Spinal cord (tissue), 10 donors: Measurements from ENCODE around the gene OR52N2. TPM values are rescaled to one million over a fixed set of nuclear protein-coding genes. Genes with fewer than 3 reads are reported as not detected.

Experiments used
- DNase-seq, 6 donors: peaks; one replicate each; pipeline versions ENCODE4 v3.0.0 to v3.0.0-alpha.2; 2013 to 2015; ENCODE audit warnings: low spot score in 6 of 6, low read depth in 4 of 6
- H3K27ac ChIP-seq: one replicate; pipeline ENCODE4 v1.5.1; 2013; ENCODE audit warnings: low read depth, low read length, control low read depth
- H3K27me3 ChIP-seq: one replicate; pipeline ENCODE4 v1.6.1; 2013; ENCODE audit warnings: low read length; ENCODE audit not compliant: control insufficient read depth, insufficient read depth
- H3K36me3 ChIP-seq: one replicate; pipeline ENCODE4 v1.6.1; 2013; ENCODE audit warnings: low read length; ENCODE audit not compliant: control insufficient read depth, insufficient read depth
- H3K4me1 ChIP-seq: one replicate; pipeline ENCODE4 v1.6.1; 2013; ENCODE audit warnings: low read length; ENCODE audit not compliant: control insufficient read depth, insufficient read depth
- H3K4me3 ChIP-seq: one replicate; pipeline ENCODE4 v1.5.1; 2013; ENCODE audit warnings: low read depth, low read length, control low read depth
- H3K9me3 ChIP-seq: one replicate; pipeline ENCODE4 v1.6.1; 2013; ENCODE audit warnings: low read length; ENCODE audit not compliant: control insufficient read depth, insufficient read depth
- WGBS: methylation state at CpG from one replicate; pipeline ENCODE4 v1.1.5; 2013; ENCODE audit warnings: missing lambda C conversion rate; ENCODE audit not compliant: insufficient coverage; 5-methylcytosine and 5-hydroxymethylcytosine counted together
- polyA plus RNA-seq, 2 donors: library from polyadenylated mRNA; unstranded; fragments of 120-200 nt; gene quantifications; one replicate each; pipeline ENCODE4 v1.2.1, GENCODE V29; 2013; ENCODE audit not compliant: insufficient read length in 2 of 2
- total RNA-seq, 2 donors: library from RNA; depleted of rRNA in 1 of 2; stranded (reverse); fragments of 120-200 nt in 1 of 2; fragments of >200 nt in 1 of 2; gene quantifications; one replicate each; pipeline versions ENCODE4 v1.2.3 to v1.2.4, GENCODE V29; 2013 to 2014
- donor health status: healthy.

Gene OR52N2
- total and polyA plus RNA-seq, 4 donors, result not detected

DNA sequence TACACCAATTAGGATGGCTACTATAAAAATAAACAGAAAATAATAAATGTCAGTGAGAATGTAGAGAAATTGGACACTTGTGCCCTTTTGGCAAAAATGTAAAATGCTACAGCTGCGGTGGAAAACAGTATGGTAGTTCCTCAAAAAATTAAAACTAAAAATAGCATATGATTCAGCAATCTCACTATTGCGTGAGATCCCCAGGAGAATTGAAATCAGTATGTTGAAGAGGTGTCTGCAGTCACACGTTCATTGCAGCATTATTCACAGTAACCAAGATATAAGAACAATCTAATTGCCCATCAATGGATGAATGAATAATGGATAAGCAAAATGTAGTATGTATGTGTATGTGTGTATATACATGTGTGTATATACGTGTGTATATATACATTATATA, 6.8 kb downstream of the OR52N2 start:
- Histone ChIP-seq H3K4me3 (no peak overlapping the region), H3K27ac (no peak overlapping the region), H3K27me3 (no peaks in the 10 kb centered on the region), H3K36me3 (no peaks in the 10 kb centered on the region), H3K4me1 (no peaks in the 10 kb centered on the region), H3K9me3 (no peaks in the 10 kb centered on the region)
- DNase-seq, result no peak
- WGBS, result no CpG with 5 or more reads among the region's 4 CpGs

DNA sequence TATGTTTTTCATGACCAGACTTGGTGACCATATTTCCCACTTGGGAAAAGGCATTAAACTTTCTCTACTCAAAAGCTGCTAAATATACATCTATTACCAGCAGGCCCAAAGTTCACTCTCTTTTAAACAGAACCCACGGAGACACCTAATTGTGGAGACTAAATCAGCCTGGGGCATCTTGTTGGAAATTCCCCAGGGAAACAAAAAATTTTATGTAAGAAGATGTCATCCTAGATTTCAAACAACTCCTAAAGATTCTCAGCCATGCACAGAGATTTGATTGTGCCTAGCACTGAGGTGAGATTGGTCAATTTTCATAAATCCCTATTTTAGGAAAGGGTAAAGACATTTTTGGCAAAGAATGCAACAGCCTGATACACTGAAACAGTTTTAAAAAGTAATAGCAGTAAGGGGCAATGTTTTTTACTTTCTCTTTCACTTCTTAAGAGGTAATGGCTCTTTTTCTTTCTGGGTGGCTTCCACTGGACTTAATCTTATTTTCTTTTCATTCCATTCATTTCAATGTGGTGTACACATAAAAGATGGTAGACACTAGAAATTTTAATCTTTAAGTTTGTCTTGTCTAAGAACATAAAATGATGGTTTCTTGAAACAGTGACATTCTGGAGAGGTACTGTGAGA, 9.6 kb downstream of the OR52N2 start:
- Histone ChIP-seq H3K9me3 (no peaks in the 10 kb centered on the region), H3K27ac (no peak overlapping the region), H3K4me1 (no peaks in the 10 kb centered on the region), H3K4me3 (no peak overlapping the region), H3K27me3 (no peaks in the 10 kb centered on the region), H3K36me3 (no peaks in the 10 kb centered on the region)
- no peak for DNase-seq
- no CpG with 5 or more reads among the region's 1 CpG for WGBS

DNA sequence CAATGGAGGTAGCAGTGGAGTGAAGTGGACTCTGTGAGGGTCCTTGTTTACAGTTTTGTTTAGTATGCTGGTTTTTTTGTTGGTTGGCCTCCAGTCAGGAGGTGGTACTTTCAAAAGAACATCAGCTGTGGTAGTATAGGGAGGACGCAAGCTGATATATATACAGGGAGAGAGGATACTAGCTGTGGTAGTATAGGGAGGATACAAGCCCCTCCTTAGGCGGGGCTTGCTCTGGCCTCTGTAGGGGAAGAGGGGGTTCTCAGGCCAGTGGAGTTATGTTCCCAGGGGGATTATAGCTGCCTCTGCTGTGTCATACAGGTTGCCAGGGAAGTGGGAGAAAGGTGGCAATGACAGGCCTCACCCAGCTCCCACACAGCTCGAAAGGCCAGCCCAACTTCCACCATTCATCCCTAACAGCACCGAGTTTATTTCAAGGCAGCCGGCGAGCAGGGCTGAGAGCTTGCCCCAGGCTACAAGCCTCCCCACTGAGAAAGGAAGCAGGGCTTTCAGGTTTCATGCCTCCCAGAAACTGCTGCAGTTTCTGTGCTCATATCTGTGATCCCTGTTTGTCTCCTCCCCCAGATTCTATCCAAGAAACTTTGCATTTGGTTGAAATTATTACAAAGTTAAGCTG, 22.6 kb downstream of the OR52N2 start:
- H3K27me3 ChIP-seq, result no peaks in the 10 kb centered on the region
- 76% methylated on average over 4 of the region's 6 CpGs for WGBS

DNA sequence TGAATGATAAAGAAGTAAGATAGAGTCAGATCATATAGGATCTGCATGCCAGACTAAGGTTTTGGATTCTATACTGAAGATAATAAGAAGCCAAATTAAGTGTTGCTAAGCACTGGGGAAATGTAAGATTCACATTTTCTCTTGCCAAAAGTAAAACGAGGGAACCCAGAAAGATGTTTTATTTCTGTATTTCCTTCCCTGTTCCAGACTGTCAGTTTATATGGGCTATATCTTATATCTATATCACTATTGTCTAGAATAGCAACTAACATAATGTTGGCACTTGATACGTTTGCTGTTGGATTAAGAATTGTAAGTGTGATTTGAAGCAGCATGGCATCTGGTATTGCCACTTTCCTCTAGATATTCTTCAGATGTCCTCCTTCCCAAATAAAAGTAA, 24.7 kb downstream of the OR52N2 start:
- no peaks in the 10 kb centered on the region for H3K9me3 ChIP-seq
- H3K27me3 ChIP-seq, result no peaks in the 10 kb centered on the region
- no peak overlapping the region for H3K4me3 ChIP-seq
- WGBS, result no CpG with 5 or more reads among the region's 2 CpGs
- peak in 1 of 6 donors; percentile 68 for DNase-seq
- H3K36me3 ChIP-seq, result no peaks in the 10 kb centered on the region
- H3K4me1 ChIP-seq, result no peaks in the 10 kb centered on the region
- H3K27ac ChIP-seq, result no peak overlapping the region

More for the DNA sequence above, 22.6 kb downstream of the OR52N2 start:
- no peak overlapping the region for H3K4me3 ChIP-seq
- DNase-seq, result no peak
- no peaks in the 10 kb centered on the region for H3K36me3 ChIP-seq
- no peaks in the 10 kb centered on the region for H3K4me1 ChIP-seq
- no peaks in the 10 kb centered on the region for H3K9me3 ChIP-seq
- H3K27ac ChIP-seq, result no peak overlapping the region

DNA sequence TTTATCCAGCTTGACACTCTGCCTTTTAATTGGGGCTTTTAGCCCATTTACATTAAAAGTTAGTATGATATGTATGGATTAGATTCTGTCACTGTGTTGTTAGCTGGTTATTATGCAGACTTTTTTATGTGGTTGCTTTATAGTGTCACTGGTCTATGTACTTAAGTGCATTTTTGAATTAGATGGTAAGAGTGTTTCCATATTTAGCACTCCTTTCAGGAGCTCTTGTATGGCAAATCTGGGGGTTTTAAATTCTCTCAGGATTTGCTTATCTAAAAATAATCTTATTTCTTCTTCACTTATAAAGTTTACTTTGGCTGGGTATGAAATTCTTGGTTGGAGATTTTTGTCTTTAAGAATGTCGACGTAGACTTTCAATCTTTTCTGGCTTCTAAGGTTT, 29.0 kb downstream of the OR52N2 start:
- Histone ChIP-seq H3K36me3 (no peaks in the 10 kb centered on the region), H3K4me1 (no peaks in the 10 kb centered on the region), H3K4me3 (no peak overlapping the region), H3K27ac (no peak overlapping the region), H3K9me3 (no peaks in the 10 kb centered on the region), H3K27me3 (no peaks in the 10 kb centered on the region)
- DNase-seq, result no peak
- WGBS, result no CpG with 5 or more reads among the region's 2 CpGs

DNA sequence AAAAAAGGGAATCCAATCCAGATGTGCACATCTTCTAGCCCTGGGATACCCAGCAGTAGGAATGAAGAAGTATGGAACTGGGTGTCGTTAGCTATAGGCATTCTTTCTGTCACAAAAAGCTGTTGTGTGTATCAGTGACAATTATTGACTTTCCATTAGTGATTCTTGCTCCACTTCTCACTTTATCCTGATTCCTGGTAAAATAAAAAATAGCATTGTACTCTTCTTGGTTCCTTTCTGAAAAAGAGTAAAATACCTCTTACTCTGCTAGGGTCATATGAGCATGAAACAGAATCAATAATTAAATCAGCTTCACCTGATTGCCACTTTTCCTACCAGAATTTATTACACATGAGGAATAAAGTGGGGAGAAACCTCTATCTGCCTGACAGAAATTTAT, 33.1 kb downstream of the OR52N2 start, which contains the start of gene OR52E6:
Gene OR52E6 (minus strand): TSS at position 101 of the 400 bp plus-strand sequence. CDS start 0 bp downstream, at position 101.
- WGBS, result no CpG with 5 or more reads among the region's 1 CpG
- H3K27me3 ChIP-seq, result no peaks in the 10 kb centered on the region

DNA sequence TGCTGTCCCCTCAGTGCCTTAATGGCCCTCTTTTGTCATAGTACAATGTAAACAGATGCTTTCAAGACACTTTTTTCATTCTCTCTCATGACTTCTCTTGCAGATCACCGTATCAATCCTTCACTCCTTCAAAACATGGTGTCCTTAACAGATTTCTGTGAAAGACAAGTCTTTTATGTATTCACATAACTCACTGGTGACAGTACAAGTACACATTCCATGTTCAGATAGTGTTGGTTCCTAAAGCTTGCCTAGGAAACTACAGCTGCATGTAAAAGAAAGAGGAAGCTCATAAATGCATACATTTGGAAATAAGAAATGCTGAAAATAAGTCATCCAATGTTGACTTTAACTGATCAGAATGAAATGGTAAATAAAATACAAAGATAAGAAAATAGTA, 38.0 kb downstream of the OR52N2 start:
- H3K36me3 ChIP-seq, result no peaks in the 10 kb centered on the region
- H3K27me3 ChIP-seq, result no peaks in the 10 kb centered on the region
- H3K4me3 ChIP-seq, result no peak overlapping the region
- WGBS, result no CpG with 5 or more reads among the region's 1 CpG
- no peak for DNase-seq
- H3K4me1 ChIP-seq, result no peaks in the 10 kb centered on the region
- H3K9me3 ChIP-seq, result no peaks in the 10 kb centered on the region
- no peak overlapping the region for H3K27ac ChIP-seq

More for the DNA sequence above, 33.1 kb downstream of the OR52N2 start, which contains the start of gene OR52E6:
- DNase-seq, result no peak
- Histone ChIP-seq H3K27ac (no peak within 1 kb of the TSS), H3K4me1 (no peaks in the 10 kb centered on the region), H3K36me3 (no peaks in the 10 kb centered on the region), H3K9me3 (no peaks in the 10 kb centered on the region), H3K4me3 (no peak within 1 kb of the TSS)

DNA sequence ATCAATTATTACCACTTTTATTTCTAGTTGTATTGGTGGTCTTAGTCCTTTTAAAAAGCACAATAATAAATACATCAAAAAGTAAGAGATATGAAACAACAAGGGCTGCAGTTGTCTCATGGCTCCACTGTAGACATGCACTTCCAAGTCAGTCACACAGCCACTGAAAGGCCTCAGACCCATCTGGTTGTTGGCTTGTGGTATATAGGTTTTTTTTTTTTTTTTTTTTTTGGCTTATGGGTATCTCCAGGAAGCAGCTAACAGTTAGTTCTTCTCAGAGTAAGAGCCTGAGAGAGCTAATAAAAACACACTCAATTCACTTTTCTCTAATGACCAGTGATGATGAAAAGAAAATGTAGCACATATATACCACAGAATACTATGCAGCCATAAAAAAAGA, 39.0 kb downstream of the OR52N2 start:
- Histone ChIP-seq H3K36me3 (no peaks in the 10 kb centered on the region), H3K9me3 (no peaks in the 10 kb centered on the region), H3K4me3 (no peak overlapping the region), H3K27ac (no peak overlapping the region), H3K27me3 (no peaks in the 10 kb centered on the region), H3K4me1 (no peaks in the 10 kb centered on the region)
- no peak for DNase-seq

DNA sequence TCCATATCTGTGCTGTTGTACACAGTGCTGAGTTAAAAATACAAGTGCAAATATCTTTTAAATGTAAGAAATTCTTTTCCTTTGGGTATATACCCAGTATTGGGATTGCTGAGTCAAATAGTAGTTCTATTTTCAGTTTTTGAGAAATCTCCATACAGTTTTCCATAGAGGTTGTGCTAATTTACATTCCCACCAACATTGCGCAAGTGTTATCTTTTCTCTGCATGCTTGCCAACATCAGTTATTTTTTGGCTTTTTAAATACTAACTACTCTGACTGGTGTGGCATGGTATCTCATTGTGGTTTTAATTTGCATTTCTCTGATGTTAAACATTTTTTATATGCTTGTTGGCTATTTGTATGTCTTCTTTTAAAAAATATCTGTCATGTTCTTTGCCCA, 42.3 kb downstream of the OR52N2 start:
- Histone ChIP-seq H3K4me3 (no peak overlapping the region), H3K27ac (no peak overlapping the region), H3K36me3 (no peaks in the 10 kb centered on the region), H3K27me3 (no peaks in the 10 kb centered on the region), H3K4me1 (no peaks in the 10 kb centered on the region), H3K9me3 (peaks cover 3% of the 10 kb centered on the region)
- no peak for DNase-seq
- no CpG with 5 or more reads among the region's 1 CpG for WGBS

DNA sequence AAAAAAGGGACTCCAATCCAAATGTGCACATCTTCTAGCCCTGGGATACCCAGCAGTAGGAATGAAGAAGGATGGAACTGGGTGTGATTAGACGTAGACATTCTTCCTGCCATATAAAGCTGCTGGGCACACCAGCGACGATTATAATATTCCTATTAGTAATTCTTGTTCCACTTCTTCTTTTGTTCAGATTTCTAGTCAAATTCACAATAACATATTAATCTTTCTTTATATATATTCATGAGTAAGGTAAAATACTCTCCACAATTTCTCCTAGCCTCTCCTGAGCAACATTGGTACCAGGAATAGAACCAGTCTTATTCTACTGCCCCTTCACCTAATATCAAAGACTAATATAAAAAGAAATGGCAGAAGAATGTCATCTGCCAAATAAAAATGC, 48.9 kb downstream of the OR52N2 start, which contains the start of gene OR52E8:
Gene OR52E8 (minus strand): TSS at position 101 of the 400 bp plus-strand sequence. CDS start 0 bp downstream, at position 101.
- no peaks in the 10 kb centered on the region for H3K27me3 ChIP-seq
- H3K9me3 ChIP-seq, result peaks cover 3% of the 10 kb centered on the region
- H3K27ac ChIP-seq, result no peak within 1 kb of the TSS
- no peaks in the 10 kb centered on the region for H3K4me1 ChIP-seq
- no CpG with 5 or more reads among the region's 3 CpGs for WGBS
- no peaks in the 10 kb centered on the region for H3K36me3 ChIP-seq
- DNase-seq, result no peak
- H3K4me3 ChIP-seq, result no peak within 1 kb of the TSS
